HG02840 (cell line): ENCODE data around the gene PLEKHH2.

Experiments
- ATAC-seq: cut with Tn5 transposase; IDR thresholded peaks from one replicate; pipeline ENCODE4 v1.9.1; 2021; ENCODE audit warnings: mild to moderate bottlenecking, moderate library complexity, moderate number of reproducible peaks; ENCODE audit not compliant: unreplicated experiment, low FRiP score

The PLEKHH2 gene

DNA sequence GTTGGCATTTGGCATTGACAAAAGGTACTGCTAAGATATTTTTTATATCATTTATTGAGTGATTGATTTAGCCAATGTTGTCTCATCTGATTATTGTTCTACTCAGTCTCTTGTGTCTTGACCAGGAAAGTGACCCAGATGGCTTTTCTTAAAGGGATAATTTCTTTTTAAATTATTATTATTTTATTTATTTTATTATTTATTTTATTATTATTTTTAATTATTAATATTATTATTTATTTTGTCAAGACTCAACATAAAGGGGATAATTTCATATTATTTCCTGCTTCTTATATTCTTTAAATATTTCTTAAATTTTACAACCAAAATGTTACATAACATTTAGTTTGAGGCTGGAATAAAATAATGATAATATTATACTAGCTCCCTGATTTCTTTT lies 163.8 kb downstream of the PLEKHH2 start:
- ATAC-seq: no peak

DNA sequence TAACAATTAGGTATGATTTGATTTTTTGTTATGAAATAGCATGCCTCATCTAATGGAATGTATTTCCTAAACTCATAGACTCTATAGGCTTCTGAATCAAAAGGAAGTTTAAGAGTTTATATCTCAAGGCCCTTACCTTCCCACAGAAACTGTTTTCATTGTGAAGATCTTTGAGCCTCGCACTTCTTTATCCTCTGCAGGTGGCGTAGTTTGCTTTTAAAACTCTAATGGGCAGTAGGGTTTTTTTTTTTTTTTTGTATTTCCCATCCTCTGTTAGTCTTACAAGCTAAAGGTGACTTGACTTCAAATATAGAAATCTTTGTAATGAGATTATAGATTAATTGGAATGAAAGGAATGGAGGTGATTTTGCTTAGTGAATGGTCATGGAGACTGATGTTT lies 165.1 kb downstream of the PLEKHH2 start:
- ATAC-seq: no peak

DNA sequence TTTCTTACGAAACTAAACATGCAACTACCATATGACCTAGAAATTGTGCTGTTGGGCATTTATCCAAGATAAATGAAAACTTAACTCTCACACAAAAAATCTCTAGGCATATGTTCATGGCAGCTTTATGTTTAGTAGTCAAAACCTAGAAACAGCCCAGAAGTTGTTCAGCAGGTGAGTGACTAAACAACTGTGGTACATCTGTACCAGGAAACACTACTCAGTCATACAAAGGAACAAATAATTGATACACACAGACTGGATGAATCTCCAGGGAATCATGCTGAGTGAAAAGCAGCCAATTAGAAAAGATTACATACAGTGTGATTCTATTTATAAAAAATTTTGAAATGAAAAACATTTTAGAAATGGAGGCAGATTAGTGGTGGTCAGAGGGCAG lies 166.1 kb downstream of the PLEKHH2 start:
- no peak for ATAC-seq

DNA sequence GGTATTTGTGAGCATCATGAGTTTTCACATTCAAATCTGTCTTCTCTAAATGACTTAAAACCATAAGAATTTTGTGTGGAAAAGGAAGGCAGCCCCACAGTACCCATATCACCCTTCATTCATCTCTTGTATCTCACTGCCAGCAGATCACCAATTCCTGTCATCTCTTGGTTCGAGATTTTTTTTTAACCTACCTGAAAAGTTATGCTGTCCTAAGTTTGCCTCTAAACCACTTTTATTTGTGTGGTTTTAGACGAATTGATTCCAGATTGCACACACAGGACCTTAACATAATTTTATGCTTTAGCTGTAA lies 169.6 kb downstream of the PLEKHH2 start:
- no peak for ATAC-seq

DNA sequence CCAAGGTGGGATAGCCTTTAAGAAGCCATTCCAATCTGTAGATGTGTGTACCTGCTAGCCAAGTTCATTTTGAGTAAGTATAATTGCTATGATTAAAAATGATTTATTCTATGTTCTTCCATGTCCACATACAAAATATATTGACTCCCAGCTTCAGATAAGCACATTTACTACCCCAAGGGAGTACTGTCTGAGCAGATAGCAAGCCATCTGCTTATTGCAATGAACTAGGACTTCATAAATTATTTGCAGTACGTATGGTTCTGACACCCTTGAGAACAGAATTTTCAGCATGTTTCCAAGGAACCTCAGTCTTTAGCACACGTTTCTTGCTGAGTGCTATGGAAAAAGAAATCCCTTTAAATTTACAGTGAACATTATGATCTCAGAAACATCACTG lies 173.4 kb downstream of the PLEKHH2 start:
- no peak for ATAC-seq

DNA sequence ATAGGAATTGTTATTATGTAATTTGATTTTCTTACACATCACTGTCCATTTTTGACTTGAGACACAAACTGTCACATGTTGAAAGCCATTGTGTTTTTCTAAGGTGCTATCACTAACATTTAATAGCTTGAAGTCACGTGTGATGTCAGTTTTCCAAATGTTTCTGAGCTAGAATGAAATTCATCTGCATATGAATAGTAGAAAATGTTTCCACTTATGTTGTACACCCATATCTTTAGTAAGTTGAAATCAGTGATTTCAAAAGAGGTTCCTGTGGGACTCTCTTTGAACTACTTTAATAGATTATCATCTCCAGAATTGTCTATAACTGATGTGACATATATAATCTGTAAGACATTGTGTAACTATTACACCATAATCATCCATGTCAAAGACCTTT lies 173.8 kb downstream of the PLEKHH2 start:
- no peak for ATAC-seq

DNA sequence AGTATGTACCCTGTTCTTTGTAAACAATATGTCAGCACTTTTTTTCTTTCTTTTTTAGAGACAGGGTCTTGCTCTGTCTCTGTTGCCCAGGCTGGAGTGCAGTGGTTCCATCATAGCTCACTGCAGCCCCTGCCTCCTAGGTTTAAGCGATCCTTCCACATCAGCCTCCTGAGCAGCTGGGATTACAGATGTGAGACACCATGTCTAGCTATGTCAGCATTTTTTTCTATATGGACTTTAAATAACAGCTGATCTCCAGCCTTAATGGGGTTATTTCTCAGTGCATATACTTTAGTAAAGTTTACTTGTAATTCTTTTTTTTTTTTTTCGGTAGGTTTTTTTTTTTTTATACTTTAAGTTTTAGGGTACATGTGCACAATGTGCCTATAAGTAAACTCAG lies 174.9 kb downstream of the PLEKHH2 start:
- no peak for ATAC-seq

DNA sequence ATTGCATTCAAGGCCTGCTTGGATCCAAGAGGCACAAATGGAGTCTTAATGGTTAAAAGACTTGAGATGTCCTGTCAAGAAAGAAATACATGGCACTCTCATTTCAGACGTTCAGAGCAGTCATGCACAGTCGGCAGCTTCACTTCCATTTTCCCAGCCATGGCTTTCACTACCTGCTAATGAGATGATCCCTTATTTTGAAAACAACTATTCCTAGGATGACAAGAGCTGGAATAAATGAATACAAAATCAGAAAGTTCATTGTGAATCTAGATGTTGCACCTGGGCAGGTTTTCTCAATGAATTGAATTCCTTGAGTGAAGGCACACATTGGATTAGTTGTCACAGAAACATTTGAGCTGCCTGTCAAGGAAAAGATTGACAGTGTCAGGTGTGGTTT lies 175.9 kb downstream of the PLEKHH2 start:
- no peak for ATAC-seq

DNA sequence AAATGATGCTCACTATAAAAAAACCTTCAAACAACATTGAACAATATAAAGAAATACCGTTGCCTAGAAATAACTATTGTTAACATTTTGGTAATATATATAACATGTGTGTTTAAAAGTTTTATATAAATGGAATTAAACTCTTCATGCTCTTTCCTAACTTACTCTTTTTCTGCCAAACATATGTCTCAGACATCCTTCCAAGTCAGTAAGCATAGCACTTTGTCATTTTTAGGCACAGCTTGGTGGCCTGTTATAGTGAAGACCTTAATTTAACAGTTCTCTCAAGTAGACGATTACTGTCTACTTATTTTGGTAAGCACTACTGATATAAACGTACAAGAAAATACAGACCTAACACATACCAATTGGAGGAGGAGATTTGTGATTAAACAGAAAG lies 177.7 kb downstream of the PLEKHH2 start:
- no peak for ATAC-seq
